HG02623 (cell line): ENCODE data around the gene CCDC196.
"Not testable (repeated sequence)": the region's sequence is repeated elsewhere in the genome, so short reads cannot be mapped to it uniquely, and the experiment has no call there.

Experiments
- ATAC-seq: cut with Tn5 transposase; IDR thresholded peaks from one replicate; pipeline ENCODE4 v1.9.1; 2021; ENCODE audit warnings: moderate library complexity; ENCODE audit not compliant: unreplicated experiment

CCDC196 gene

GRCh38 chr14:66495218-66496098 lies 9.3 kb downstream of the CCDC196 start:
- ATAC-seq, result peak; percentile 80

DNA sequence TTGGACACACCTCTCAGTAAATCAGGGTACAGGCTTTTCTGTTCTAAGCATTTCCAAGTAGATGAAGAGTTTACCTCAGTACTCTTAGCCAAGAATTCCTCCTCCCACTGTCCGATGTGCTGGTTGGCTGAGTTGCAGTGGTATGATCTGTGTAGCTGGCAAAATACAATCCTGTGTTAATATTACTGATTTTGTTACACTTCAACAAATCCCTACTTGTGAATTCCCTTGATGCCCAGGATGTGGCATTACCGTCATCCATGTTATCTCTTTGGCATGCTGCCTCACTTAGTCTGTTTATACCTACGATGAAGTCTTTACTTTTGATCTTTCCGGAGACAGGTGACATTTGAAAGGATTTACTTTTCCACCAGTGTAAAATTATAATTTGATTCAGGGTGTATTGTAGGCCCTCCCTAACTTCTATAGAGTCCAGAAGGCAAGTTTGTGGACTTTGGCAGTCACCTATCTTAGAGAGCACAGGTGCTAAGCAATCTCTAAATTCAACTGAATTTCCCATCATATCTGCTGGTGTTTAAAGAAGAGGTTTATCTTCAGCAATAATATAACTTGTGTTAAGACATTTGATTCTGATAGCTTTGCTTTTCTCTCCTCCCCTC lies 10.1 kb downstream of the CCDC196 start:
- no peak for ATAC-seq

- no peak for ATAC-seq
Measured at GRCh38 chr14:66496911-66497310, 10.7 kb downstream of the CCDC196 start.

GRCh38 chr14:66498311-66498710 lies 12.1 kb downstream of the CCDC196 start:
- ATAC-seq, result no peak

- ATAC-seq, result no peak
Measured at GRCh38 chr14:66501592-66501991, 15.4 kb downstream of the CCDC196 start.

- ATAC-seq, result not testable (repeated sequence)
Measured at GRCh38 chr14:66502836-66503235, 16.7 kb downstream of the CCDC196 start.

- ATAC-seq, result no peak
Measured at GRCh38 chr14:66503532-66503931, 17.4 kb downstream of the CCDC196 start.

GRCh38 chr14:66507181-66507721 lies 21.1 kb downstream of the CCDC196 start:
- peak; percentile 9 for ATAC-seq

GRCh38 chr14:66507722-66508546 lies 21.8 kb downstream of the CCDC196 start, which contains the start of gene GPHN:
GPHN (plus strand) TSS chr14:66508147.
- ATAC-seq, result peak; percentile 71

DNA sequence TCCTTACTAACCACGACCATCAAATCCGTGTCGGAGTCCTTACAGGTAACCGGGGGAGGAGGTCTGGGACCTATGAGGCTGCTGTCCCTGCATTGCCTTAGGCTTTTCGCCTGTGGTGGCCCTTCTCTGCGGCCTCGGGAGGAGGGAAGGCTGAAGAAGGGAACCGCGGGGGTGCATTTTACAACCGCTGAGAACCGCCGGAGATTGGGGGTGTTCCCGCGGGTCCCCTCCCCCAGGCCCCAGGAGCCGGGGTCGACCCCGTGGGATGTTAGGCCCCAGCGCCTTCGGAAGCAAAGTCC lies 22.3 kb downstream of the CCDC196 start:
- ATAC-seq, result no peak

DNA sequence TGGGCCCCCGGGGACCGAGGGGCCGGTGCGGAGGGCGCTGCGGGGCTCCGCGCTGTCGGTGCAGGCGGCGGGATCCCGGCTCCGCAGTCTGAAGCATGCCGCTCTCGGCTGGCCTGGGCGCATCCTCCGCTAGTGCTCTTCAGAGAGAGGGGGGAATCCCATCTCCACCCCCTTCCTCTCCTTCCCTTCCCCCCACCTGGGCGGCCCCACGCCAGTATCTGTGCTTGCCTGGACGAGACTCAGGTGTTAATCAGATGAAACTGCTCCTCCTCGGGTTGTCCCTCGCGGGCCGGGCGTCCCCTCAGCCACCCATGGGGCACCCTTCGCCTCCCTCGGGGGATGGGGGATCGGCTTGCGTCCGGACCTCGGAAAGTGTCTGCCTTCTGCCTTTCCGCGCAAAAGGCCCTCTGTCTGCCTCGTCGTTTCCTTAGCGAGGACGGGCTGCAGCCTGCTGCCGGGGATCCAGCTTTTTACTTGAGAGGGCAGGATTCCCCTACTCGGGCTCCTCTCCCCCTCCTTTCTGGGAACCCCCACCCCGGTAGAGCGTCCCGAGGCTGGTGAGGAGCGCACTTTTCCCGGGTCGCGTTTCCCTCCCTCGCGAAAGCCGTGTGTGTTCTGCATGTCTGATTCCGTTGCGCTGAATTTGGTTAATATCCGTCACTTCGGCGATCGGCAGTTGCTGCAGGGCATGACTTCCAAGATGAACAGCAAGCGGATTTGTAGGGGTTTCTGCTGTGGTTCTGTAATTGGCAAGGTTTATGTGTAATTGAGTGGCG lies 22.9 kb downstream of the CCDC196 start:
- peak; percentile 26 for ATAC-seq

DNA sequence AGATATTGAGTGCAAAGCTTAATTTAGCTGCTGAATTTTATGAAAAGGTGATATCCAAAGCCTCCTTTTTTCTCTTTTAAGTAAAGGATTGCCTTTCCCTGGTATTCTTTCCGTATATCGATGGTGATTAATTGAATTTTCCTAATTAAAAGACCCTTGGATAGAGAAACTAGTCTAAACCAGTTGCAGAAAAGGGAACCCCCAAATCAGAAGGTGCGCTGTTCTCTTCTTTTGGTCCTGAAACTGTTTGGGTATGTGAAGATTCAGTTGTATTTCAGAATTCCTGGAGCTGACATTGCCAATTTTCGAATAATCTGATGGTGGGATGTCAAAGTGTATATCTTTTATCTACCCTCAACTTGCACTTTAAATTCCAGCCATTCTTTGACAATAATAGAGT lies 23.7 kb downstream of the CCDC196 start:
- no peak for ATAC-seq

GRCh38 chr14:66511849-66512248 lies 25.7 kb downstream of the CCDC196 start:
- no peak for ATAC-seq

DNA sequence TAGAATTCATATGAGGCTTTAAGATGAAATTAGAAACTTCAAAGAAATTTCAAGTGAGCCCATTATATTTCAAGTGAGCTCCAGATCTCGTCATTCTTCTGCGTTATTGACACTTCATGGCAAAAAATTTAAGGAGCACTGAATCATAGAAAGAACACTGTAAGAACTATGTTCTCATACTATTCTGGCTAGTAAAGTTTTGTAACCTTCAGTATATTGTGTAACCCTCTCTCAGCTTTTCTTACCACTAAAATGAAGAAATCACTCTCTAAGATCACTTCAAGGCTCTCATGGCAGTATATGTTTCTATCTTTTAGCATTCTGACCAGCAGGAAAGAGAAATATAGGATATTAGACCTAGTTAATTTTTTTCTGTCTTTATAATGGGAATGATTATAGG lies 28.0 kb downstream of the CCDC196 start:
- no peak for ATAC-seq

DNA sequence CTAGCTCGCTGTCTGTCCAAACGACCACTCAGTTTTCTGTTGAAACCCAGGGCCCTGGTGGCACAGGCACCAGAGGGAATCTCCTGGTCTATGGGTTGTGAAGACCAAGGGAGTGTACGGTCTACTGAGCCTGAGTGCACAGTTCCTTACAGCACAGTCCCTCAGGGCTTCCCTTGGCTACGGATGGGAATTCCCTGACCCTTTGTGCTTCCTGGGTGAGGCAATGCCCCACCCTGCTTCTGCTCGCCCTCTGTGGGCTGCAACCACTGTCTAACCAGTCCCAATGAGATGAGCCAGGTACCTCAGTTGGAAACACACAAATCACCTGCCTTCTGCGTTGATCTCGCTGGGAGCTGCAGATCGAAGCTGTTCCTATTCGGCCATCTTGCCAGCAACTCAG lies 44.4 kb downstream of the CCDC196 start:
- ATAC-seq, result no peak

DNA sequence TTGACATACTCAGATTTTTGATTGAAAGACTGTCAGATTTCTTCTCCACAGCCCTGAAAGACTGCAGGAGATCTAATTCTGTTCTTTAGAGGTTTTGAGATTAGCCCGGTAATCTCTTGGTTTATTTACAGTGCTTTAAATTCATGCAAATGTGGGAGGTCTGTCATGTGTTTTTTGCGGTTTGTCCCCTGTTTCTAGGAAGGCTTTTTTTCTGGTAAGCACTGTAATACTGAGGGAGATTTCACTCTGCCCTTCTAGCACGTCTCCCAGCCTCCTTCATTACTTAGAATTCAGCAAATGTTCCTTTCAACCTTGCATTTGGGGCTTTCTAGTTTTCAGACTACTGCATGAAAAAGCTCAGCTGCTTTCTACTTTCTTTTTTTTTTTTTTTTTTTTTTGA lies 52.9 kb downstream of the CCDC196 start:
- ATAC-seq, result no peak

- no peak for ATAC-seq
Measured at GRCh38 chr14:66540038-66540437, 53.9 kb downstream of the CCDC196 start.

GRCh38 chr14:66541627-66542026 lies 55.5 kb downstream of the CCDC196 start:
- no peak for ATAC-seq

DNA sequence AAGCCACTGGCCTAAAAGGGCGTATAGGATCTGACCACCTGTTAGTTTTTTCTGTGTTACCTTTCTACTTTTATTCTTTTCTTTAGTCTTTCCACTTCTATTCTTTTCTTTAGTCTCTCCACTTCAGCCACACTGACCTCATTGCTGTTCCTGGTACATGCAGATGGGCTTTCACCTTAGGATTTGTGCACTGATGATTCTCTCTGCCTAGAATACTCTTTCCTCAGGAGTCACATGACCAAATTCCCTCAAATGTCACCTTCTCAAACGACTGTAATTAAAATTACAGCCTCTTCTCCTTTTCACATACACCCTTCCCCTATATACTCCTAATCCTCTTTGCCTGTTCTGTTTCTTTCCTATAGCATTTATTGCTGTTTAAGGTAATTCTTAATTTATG lies 57.8 kb downstream of the CCDC196 start:
- no peak for ATAC-seq

GRCh38 chr14:66545191-66545590 lies 59.0 kb downstream of the CCDC196 start:
- not testable (repeated sequence) for ATAC-seq

GRCh38 chr14:66545751-66546150 lies 59.6 kb downstream of the CCDC196 start:
- ATAC-seq, result not testable (repeated sequence)
